NOMO-1 (cell line): ENCODE results near the gene PRRT1B.

Experiments used
- DNase-seq, 2 experiments: peaks; one replicate each; lab custom pipeline; 2025; ENCODE audit not compliant: unreplicated experiment in 2 of 2; lab: John Stamatoyannopoulos, UW

Gene PRRT1B

DNA sequence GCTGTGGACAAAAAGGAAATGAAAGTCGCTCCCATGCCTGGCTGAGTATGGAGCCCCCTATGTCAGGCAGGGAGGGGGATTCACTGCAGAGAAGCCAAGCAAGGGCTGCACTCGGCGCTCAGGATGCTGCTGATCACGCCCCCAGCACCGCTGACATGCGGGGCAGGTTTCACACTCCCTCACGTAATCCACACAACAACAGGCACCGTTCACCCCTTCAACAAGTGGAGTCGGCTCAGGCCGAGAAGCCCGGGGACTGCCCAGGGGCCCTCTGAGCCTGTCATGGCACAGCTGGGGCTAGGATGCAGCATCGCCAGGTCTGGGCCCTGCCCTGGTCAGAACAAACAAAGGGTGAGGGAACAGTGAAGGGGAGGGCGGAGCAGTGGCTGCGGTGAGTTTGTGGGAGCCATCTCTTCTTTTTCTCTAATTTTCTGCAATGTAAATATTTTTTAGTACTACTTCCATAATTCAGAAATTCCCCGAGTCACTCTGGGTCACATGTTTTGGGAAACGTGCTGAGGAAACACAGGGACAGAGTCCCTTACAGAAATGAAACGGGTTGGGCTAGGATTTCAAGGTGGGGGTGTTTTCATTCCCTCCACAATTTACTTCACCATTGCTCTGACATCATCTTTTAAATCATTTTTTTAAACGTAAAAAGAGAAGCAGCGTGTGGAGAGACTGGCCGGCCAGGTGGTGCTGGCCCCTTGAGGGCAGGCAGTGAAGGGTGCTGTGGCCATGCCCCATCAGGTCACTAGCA, 49.8 kb downstream of the PRRT1B start:
- no peak for DNase-seq

DNA sequence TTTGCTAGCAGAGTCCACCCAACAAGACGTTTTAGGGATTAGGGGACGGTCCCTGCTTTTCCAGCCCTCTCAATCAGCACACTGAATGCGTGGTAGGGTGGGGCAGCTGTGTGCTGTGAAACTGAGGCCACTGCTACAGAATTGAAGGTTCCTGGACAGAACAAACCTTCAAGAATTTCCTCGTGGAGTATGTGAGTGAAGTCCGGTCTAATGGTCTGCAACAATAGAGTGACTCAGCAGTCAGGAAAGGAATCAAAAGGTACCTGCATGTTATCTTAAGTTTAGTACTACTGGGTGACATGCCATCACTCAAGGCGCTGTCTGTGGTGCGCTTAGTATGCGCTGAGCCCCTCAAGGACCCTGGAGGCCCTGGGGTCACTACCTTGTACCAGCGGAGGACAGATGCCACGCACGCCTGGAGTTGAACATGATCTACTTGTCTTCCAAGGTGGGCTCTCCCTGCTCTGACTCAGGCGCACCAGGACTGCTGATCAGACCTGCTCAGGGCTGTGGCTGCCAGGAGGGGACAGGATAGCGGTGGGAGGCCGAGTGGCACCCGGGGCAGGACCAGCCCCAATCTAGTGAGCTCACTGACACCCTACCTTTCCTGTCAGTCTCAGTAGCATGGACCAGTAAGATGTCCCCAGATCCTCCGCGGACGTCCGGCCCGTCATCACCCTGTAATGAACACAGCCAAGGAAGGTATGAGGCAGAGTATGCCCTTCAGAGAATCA, 50.5 kb downstream of the PRRT1B start:
- DNase-seq, result no peak

DNA sequence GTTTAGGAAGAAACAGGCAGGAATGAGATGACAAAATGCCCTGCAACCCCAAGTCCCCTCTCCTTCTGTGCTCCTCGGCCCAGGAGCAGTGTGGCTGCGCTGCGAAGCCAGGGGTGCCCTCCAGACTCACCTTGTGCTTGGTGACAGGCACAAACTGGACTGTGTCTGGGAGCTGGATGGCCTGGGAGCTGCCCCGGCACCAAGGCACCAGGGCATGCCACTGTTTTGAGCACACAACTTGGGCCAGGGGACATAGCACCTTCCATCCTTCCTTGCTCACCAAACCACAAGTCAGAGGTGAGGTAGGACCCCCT, 51.1 kb downstream of the PRRT1B start:
- DNase-seq, result no peak

DNA sequence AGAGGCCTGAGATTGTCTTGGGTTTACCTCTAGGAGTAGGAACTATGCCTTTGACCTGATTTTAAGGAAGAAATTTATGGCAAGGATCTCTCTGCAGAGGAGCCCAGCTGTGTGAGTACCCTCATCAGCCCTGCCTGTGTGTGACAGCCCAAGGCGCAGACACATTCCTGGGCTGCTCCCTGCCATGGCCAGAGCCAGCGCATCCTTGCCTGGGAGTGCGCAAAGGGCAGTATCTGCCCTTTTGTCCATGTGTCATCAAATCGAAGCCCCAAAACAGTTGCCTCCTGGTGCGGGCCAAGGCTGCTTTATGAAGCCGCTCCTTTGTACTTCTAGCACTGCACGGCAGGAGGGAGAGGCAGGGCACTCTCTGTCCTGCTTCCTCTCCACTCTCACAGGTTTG, 51.9 kb downstream of the PRRT1B start:
- no peak for DNase-seq

DNA sequence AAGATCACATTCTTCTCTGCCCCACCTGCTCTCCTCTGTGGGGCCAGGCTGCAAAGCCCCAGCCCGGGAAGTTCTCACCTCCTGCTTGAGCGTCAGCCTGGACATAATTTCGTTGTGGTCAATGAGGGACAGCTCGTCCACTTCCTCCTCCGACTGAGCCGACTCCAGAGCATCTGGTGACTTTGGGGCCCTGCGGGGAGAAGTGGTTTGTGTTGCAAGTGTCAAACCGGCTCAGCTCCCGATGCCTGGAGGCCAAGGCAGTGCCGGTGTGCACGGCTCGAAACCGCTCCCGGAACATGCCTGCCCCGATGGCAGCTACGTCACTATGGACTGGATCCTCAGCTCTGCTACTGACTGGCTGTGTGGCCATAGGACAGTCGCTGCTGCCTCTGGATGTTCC, 52.8 kb downstream of the PRRT1B start:
- peak; percentile 97 to 98 for DNase-seq

DNA sequence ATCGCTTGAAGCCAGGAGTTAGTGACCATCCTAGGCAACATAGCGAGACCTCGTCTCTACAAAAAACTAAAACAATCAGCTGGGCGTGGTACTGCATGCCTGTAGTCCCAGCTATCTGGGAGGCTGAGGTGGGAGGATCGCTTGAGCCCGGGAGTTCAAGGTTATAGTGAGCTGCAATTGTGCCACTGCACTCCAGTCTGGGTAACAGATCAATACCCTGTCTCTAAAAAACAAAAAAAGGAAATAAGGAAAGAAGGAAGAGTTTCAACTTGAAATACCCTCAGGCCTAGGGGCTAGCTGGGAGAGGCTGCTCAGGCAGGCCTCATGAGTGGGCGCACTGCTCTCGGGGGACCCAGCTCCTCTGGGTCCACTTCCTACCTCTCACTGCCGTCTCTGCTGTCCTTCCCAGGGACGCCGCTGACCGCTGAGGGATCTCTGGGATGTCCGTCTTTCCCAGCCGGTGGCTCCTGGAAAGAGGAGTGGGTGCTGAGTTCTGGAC, 56.4 kb downstream of the PRRT1B start:
- DNase-seq, result no peak

DNA sequence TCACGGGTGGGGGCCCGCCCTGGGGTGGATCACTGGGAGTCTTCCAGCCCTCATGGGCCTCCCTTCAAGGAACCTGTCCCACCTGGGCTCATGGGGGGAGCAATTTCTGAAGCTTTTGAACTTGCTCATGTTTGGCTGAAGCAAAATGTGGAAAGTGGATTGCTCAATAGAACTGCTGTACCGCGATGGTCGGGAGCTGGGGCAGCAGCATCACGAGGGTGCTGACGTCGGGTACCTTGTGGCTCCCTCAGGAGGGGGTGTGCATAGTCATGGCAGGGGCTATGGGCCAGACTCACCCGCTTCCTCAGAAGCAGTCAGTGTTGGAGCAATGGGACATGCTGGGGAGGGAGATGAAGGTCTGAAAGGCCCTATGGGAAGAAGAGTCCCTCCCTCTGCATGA, 57.9 kb downstream of the PRRT1B start:
- DNase-seq, result no peak

DNA sequence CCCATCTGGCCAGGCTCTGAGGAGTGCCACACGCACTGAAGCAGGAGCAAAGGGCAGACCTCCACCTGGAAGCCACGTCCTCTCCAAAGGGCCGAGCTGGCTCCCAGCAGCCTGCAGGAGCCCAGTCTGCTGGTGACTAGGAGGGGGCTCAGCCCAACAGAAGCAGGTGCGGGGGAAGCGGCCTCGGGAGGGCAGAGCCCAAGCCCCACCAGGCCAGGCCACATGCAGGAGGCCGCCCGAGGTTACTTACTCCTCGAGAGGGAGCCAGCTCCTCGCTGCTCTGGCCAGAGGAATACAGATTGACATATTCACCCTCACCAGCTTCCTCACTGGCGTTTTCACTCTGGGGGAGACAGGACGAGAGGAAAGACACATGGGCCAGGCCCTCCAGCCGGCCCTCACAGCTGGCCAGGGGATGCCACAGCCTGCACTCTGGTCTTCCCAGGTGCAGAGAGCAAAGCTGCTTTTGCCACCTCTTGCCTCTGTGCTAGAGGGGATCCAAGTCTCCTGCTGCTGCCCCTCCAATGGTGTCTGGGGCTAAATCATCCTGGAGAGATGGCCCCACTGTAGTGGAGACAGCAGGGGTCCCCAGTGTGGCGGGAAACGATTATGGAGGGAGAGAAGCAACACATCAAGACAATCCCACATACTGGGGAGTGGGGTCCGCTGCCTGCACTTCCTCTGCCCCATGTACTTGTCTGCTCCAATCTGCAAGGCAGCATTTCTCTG, 58.6 kb downstream of the PRRT1B start:
- no peak for DNase-seq

DNA sequence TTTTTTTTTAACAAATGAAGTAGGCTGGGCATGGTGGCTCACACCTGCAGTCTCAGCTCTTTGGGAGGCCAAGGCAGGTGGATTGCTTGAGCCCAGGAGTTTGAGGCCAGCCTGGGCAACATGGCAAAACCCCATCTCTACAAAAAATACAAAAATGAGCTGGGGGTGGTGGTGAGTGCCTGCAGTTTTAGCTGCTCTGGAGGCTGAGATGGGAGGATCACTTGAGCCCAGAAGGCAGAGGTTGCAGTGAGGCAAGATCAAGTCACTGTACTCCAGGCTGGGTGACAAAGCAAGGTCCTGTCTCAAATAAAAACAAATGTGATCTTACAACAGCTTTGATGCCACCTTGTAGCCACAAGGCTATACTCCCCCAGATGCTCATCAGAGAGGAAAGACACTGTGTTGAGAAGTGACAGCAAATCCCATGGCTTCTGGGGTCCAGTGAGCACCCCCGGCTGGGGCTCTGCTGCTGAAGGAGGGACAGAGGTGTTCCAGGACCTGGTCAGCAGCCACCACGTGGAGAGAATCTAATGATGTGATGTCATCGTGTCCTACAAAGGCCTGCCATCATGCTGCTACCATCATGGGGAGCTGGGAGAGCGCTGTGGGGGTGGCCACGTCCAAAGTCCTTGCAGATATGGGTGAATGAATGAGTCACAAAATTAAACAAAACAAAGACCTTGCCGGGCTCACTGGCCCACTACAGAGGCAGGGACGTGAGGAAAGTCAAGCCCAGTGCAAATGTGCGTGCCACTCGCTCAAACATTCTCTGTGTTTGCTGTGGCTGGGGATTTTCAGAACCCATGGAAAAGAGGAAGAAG, 60.7 kb downstream of the PRRT1B start:
- no peak for DNase-seq

DNA sequence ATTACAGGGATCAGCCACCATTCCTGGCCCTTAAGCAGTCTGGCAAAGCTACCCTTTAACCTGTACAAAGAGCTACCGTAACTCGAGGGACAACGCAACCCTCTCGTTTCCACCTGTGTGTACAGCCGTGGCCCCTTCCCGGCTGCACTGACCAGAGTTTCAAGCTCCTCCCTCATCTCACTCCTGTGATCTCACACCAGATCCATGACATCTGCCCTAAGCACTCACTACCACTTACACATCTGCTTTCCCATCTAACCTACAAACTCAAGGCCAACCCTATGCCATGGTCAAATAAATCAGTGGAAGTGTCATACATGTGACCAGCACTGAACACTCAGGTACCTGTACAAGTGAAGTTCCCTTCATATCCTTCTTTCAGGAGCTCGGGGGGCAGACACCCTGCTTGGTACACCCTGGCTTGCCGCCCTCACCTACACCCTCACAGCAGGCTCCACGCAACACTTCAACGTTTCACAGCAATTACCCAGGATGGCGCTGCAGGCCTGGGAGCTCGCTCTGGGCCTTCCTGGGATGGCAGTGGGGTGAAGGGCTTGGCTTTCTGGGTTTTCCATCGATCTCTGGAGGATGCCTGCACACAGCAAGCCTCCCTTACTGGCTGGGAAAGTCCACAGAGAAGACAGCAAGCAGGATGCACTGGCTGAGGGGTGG, 61.7 kb downstream of the PRRT1B start:
- no peak for DNase-seq

DNA sequence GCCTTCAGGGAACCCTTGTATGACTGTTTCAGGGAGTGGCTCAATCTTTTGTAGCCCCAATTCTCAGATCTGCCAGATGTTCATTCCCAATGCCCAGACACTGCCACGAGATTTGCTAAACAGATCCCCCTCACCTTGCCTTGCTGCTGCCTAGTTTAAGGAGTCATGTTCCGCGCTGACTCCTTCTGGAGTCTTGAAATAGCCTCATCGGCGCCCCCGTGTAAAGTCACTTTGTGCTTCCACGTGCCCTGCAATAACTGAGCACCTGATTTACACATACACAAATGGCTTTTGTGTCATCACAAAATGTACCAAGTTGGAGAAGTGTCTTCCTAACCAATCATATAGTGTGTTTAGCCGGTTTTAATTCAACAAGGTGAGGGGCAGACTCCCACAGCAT, 62.3 kb downstream of the PRRT1B start:
- DNase-seq, result no peak

DNA sequence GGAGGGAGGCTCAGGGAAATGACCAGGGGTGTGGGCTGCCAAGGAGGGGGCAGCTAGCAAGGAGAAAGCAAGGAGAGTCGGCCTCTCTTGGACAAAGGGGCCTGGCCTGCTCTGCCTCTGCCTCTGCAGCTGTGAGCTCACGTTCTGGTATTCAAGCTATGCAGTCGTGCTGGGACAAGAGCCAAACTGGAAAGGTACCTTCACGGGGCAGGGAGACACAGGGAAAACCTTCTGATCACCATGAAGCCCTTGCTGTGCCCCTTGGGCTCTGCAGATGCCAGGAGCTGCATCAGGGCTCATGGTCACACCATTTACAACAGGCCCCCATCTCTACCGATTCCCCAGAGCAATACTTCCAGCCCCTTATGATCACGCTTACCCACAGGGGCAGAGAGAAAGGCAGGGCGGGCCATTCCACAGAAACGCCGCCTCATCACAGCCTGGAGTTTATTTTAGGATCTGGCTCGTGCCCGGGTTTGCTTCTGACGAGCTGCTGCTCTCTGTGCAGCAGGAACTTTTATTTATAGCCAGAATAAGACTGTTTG, 63.2 kb downstream of the PRRT1B start:
- DNase-seq, result no peak
